Neural progenitor cell (in vitro differentiated cells): ENCODE data around the gene HIGD2A. TPM values are rescaled to one million over a fixed set of nuclear protein-coding genes. Genes with fewer than 3 reads are reported as not detected.

Source experiments
- DNase-seq: peaks from one replicate; pipeline ENCODE4 v3.0.0-alpha.2; 2016; ENCODE audit warnings: low spot score
- H2AFZ ChIP-seq: fragments of 200-600 bp; sonication (generic); replicated peaks from 2 replicates; pipeline ENCODE4 v1.6.1; 2016; ENCODE audit warnings: antibody characterized with exemption
- H3F3A ChIP-seq: fragments of 200-600 bp; sonication (generic); 2 replicates; pipeline ENCODE4 v1.6.1; 2016; ENCODE audit warnings: antibody characterized with exemption, low read depth
- H3K27ac ChIP-seq: fragments of 200-600 bp; sonication (generic); 2 replicates; pipeline ENCODE4 v1.5.1; 2016; ENCODE audit warnings: mild to moderate bottlenecking
- H3K27me3 ChIP-seq: fragments of 200-600 bp; sonication (generic); 2 replicates; pipeline ENCODE4 v1.6.1; 2016; ENCODE audit warnings: mild to moderate bottlenecking, moderate library complexity
- H3K36me3 ChIP-seq: fragments of 200-600 bp; sonication (generic); 2 replicates; pipeline ENCODE4 v1.5.1; 2016
- H3K4me1 ChIP-seq: fragments of 200-600 bp; sonication (generic); 2 replicates; pipeline ENCODE4 v1.6.1; 2016; ENCODE audit warnings: mixed run types
- H3K4me2 ChIP-seq: fragments of 200-600 bp; sonication (generic); 2 replicates; pipeline ENCODE4 v1.6.1; 2016
- H3K4me3 ChIP-seq: fragments of 200-600 bp; sonication (generic); 2 replicates; pipeline ENCODE4 v1.5.1; 2016
- H3K79me2 ChIP-seq: fragments of 200-600 bp; sonication (generic); 2 replicates; pipeline ENCODE4 v1.6.1; 2016; ENCODE audit warnings: low read depth
- H3K9ac ChIP-seq: fragments of 200-600 bp; sonication (generic); 2 replicates; pipeline ENCODE4 v1.6.1; 2016
- H3K9me3 ChIP-seq: fragments of 200-600 bp; sonication (generic); 2 replicates; pipeline ENCODE4 v1.5.1; 2016; ENCODE audit warnings: low read depth
- H4K20me1 ChIP-seq: fragments of 200-600 bp; sonication (generic); 2 replicates; pipeline ENCODE4 v1.6.1; 2016; ENCODE audit warnings: low read depth
- H3K27ac Mint-ChIP-seq: 3 replicates; pipeline ENCODE4 v1.8.0; 2021; ENCODE audit warnings: mixed read lengths
- H3K27me3 Mint-ChIP-seq: 2 replicates; pipeline ENCODE4 v1.8.0; 2022; ENCODE audit warnings: low read depth, mild to moderate bottlenecking, inconsistent platforms, moderate library complexity, mixed read lengths; ENCODE audit not compliant: insufficient read depth
- H3K36me3 Mint-ChIP-seq: 3 replicates; pipeline ENCODE4 v1.8.0; 2021; ENCODE audit warnings: mixed read lengths
- H3K4me1 Mint-ChIP-seq: 3 replicates; pipeline ENCODE4 v1.8.0; 2021; ENCODE audit warnings: mixed read lengths
- H3K4me3 Mint-ChIP-seq: 3 replicates; pipeline ENCODE4 v1.8.0; 2021; ENCODE audit warnings: mild to moderate bottlenecking, moderate library complexity, mixed read lengths
- H3K9me3 Mint-ChIP-seq: 3 replicates; pipeline ENCODE4 v1.8.0; 2020; ENCODE audit warnings: mixed read lengths
- EZH2 ChIP-seq: fragments of 200-600 bp; sonication (generic); IDR thresholded peaks from 2 replicates; pipeline ENCODE4 v1.6.1; 2017; ENCODE audit warnings: antibody characterized with exemption, mild to moderate bottlenecking, moderate library complexity
- EZH2phosphoT487 ChIP-seq: fragments of 200-600 bp; sonication (generic); IDR thresholded peaks from 2 replicates; pipeline ENCODE4 v1.6.1; 2017; ENCODE audit warnings: antibody characterized with exemption
- total RNA-seq: library from RNA; depleted of rRNA; stranded (reverse); fragments of >200 nt; gene quantifications from 2 replicates; pipeline ENCODE4 v1.2.3, GENCODE V29; 2015; ENCODE audit warnings: low replicate concordance
- TF ChIP-seq, protein P1 (sequence below): fragments of 200-600 bp; sonication (generic); IDR thresholded peaks from 2 replicates; pipeline ENCODE4 v1.5.1; 2017; ENCODE audit warnings: antibody characterized with exemption, mild to moderate bottlenecking

HIGD2A gene
- total RNA-seq, 1 donor from 2014 or later, result 40.1 TPM

- Histone ChIP-seq H3K4me2 (no peak overlapping the region), H3K4me3 (no peak overlapping the region), H2AFZ (no peak overlapping the region), H4K20me1 (peaks cover 8% of the 10 kb centered on the region), H3K36me3 (no peaks in the 10 kb centered on the region), H3F3A (peaks cover 7% of the 10 kb centered on the region), H3K9me3 (no peaks in the 10 kb centered on the region), H3K27me3 (no peaks in the 10 kb centered on the region), H3K79me2 (peaks cover 29% of the 10 kb centered on the region), H3K27ac (no peak overlapping the region), H3K9ac (no peak overlapping the region), H3K4me1 (peaks cover 11% of the 10 kb centered on the region)
- no peak overlapping the region for H3K27ac Mint-ChIP-seq
- DNase-seq, result no peak
- H3K4me1 Mint-ChIP-seq, result peaks cover 14% of the 10 kb centered on the region
- no peak overlapping the region for H3K4me3 Mint-ChIP-seq
- TF ChIP-seq EZH2 (no peak), EZH2phosphoT487 (no peak)
- TF ChIP-seq, protein P1, sequence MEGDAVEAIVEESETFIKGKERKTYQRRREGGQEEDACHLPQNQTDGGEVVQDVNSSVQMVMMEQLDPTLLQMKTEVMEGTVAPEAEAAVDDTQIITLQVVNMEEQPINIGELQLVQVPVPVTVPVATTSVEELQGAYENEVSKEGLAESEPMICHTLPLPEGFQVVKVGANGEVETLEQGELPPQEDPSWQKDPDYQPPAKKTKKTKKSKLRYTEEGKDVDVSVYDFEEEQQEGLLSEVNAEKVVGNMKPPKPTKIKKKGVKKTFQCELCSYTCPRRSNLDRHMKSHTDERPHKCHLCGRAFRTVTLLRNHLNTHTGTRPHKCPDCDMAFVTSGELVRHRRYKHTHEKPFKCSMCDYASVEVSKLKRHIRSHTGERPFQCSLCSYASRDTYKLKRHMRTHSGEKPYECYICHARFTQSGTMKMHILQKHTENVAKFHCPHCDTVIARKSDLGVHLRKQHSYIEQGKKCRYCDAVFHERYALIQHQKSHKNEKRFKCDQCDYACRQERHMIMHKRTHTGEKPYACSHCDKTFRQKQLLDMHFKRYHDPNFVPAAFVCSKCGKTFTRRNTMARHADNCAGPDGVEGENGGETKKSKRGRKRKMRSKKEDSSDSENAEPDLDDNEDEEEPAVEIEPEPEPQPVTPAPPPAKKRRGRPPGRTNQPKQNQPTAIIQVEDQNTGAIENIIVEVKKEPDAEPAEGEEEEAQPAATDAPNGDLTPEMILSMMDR, result no peak
- H3K36me3 Mint-ChIP-seq, result peaks cover 3% of the 10 kb centered on the region
- peaks cover 14% of the 10 kb centered on the region for H3K27me3 Mint-ChIP-seq
- H3K9me3 Mint-ChIP-seq, result no peaks in the 10 kb centered on the region
Observed at GRCh38 chr5:176391999-176392398, 3.4 kb downstream of the HIGD2A start.

DNA sequence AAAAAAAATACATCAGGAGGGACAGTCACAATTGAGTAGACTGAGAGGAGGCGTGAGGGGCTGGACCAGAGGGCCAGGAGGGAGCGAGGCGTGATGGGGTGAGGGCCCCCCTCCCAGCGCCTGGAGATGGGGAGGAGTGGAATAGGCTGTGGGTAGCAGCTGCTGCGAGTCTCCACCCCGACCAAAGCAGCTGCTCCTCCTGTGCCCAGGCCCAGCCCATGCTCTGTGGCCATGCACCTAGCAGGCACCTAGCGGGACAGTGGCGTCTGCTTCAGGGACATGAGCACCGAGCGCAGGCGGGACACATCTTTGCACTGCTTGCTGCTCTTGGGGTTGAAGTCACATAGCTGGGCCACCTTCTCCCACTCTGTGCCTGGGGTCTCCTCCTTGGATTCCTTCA lies 4.0 kb downstream of the HIGD2A start:
- H3K4me1 Mint-ChIP-seq, result peaks cover 10% of the 10 kb centered on the region
- TF ChIP-seq, protein P1, result no peak
- TF ChIP-seq EZH2 (no peak), EZH2phosphoT487 (no peak)

GRCh38 chr5:176394096-176394495 lies 5.5 kb downstream of the HIGD2A start:
- no peaks in the 10 kb centered on the region for H3K9me3 ChIP-seq
- H4K20me1 ChIP-seq, result no peaks in the 10 kb centered on the region
- H3K4me2 ChIP-seq, result no peak overlapping the region
- H3K36me3 ChIP-seq, result no peaks in the 10 kb centered on the region
- Mint-ChIP-seq H3K27ac (no peak overlapping the region), H3K27me3 (peaks cover 8% of the 10 kb centered on the region), H3K4me3 (no peak overlapping the region), H3K9me3 (no peaks in the 10 kb centered on the region), H3K36me3 (peaks cover 3% of the 10 kb centered on the region), H3K4me1 (peaks cover 5% of the 10 kb centered on the region)
- H3K27me3 ChIP-seq, result no peaks in the 10 kb centered on the region
- peaks cover 6% of the 10 kb centered on the region for H3F3A ChIP-seq
- H3K4me3 ChIP-seq, result no peak overlapping the region
- no peak for DNase-seq
- H3K79me2 ChIP-seq, result peaks cover 15% of the 10 kb centered on the region
- no peak overlapping the region for H3K27ac ChIP-seq
- peaks cover 4% of the 10 kb centered on the region for H3K4me1 ChIP-seq
- TF ChIP-seq EZH2 (no peak), EZH2phosphoT487 (no peak)
- TF ChIP-seq, protein P1, result no peak
- no peak overlapping the region for H3K9ac ChIP-seq
- no peak overlapping the region for H2AFZ ChIP-seq

More for the DNA sequence above, 4.0 kb downstream of the HIGD2A start:
- H4K20me1 ChIP-seq, result peaks cover 4% of the 10 kb centered on the region
- H3K9me3 ChIP-seq, result no peaks in the 10 kb centered on the region
- no peak overlapping the region for H3K4me3 ChIP-seq
- Mint-ChIP-seq H3K27ac (no peak overlapping the region), H3K4me3 (no peak overlapping the region), H3K9me3 (no peaks in the 10 kb centered on the region), H3K36me3 (peaks cover 3% of the 10 kb centered on the region), H3K27me3 (peaks cover 14% of the 10 kb centered on the region)
- no peak overlapping the region for H3K27ac ChIP-seq
- peaks cover 7% of the 10 kb centered on the region for H3F3A ChIP-seq
- H3K4me2 ChIP-seq, result no peak overlapping the region
- H3K79me2 ChIP-seq, result peaks cover 24% of the 10 kb centered on the region
- no peaks in the 10 kb centered on the region for H3K27me3 ChIP-seq
- DNase-seq, result no peak
- no peaks in the 10 kb centered on the region for H3K36me3 ChIP-seq
- peaks cover 6% of the 10 kb centered on the region for H3K4me1 ChIP-seq
- no peak overlapping the region for H2AFZ ChIP-seq
- H3K9ac ChIP-seq, result no peak overlapping the region
